ENCODE data around the gene KAT6B. TPM values are rescaled to one million over a fixed set of nuclear protein-coding genes. Genes with fewer than 3 reads are reported as not detected.

Gene KAT6B
- total and polyA plus RNA-seq, 4 experiments from 2014 or later: 10.9 to 63.9 (median 52.4) TPM

- Mint-ChIP-seq H3K9me3 (no peaks in the 10 kb centered on the region), H3K27ac (no peak overlapping the region), H3K27me3 (no peaks in the 10 kb centered on the region), H3K36me3 (no peaks in the 10 kb centered on the region), H3K4me3 (no peak overlapping the region), H3K4me1 (peaks cover 28 to 51% (median 39%) of the 10 kb centered on the region in 4 donors)
- no peak overlapping the region for H3K4me3 ChIP-seq (ENCODE audit: low read length in 2 of 2)
- H3K27me3 ChIP-seq (ENCODE audit: insufficient read depth, low read length): no peaks in the 10 kb centered on the region
- H3K27ac ChIP-seq (ENCODE audit: low read depth, low read length): no peak overlapping the region
- intact Hi-C loops (cut with micrococcal nuclease): no loop called here
- no peak for DNase-seq
- peaks cover 17% of the 10 kb centered on the region for H3K4me1 ChIP-seq (ENCODE audit: insufficient read depth, low read length)
- no peaks in the 10 kb centered on the region for H3K9me3 ChIP-seq (ENCODE audit: control insufficient read depth in 1 of 2, low read length in 2 of 2)
- CTCF ChIA-PET (ENCODE audit: partially characterized antibody): no interaction called here
- no peaks in the 10 kb centered on the region for H3K36me3 ChIP-seq (ENCODE audit: insufficient read depth, low read length)
- POLR2A ChIA-PET (ENCODE audit: partially characterized antibody): no interaction called here
Observed at GRCh38 chr10:74906611-74907198, 80.3 kb downstream of the KAT6B start.

- intact Hi-C loops (cut with micrococcal nuclease): no loop called here
- Mint-ChIP-seq H3K36me3 (no peaks in the 10 kb centered on the region), H3K9me3 (no peaks in the 10 kb centered on the region), H3K27ac (no peak overlapping the region), H3K27me3 (no peaks in the 10 kb centered on the region), H3K4me3 (no peak overlapping the region), H3K4me1 (peaks cover 29 to 55% (median 46%) of the 10 kb centered on the region in 4 donors)
- Histone ChIP-seq H3K36me3 (ENCODE audit: insufficient read depth, low read length) (no peaks in the 10 kb centered on the region), H3K27ac (ENCODE audit: low read depth, low read length) (no peak overlapping the region), H3K4me3 (ENCODE audit: low read length in 2 of 2) (no peak overlapping the region), H3K27me3 (ENCODE audit: insufficient read depth, low read length) (no peaks in the 10 kb centered on the region), H3K9me3 (ENCODE audit: control insufficient read depth in 1 of 2, low read length in 2 of 2) (no peaks in the 10 kb centered on the region), H3K4me1 (ENCODE audit: insufficient read depth, low read length) (peaks cover 35% of the 10 kb centered on the region)
- DNase-seq: no peak
- ChIA-PET CTCF (ENCODE audit: partially characterized antibody) (no interaction called here), POLR2A (ENCODE audit: partially characterized antibody) (no interaction called here)
Observed at GRCh38 chr10:74909670-74910069, 83.3 kb downstream of the KAT6B start.

- H3K4me1 ChIP-seq (ENCODE audit: insufficient read depth, low read length): peaks cover 35% of the 10 kb centered on the region
- no peak overlapping the region for H3K4me3 ChIP-seq (ENCODE audit: low read length in 2 of 2)
- intact Hi-C loops (cut with micrococcal nuclease): no loop called here
- POLR2A ChIA-PET (ENCODE audit: partially characterized antibody): no interaction called here
- no peak for DNase-seq
- H3K27me3 ChIP-seq (ENCODE audit: insufficient read depth, low read length): no peaks in the 10 kb centered on the region
- Mint-ChIP-seq H3K27me3 (no peaks in the 10 kb centered on the region), H3K9me3 (peaks cover 0 to 3% (median 0%) of the 10 kb centered on the region in 8 donors), H3K4me3 (peak overlapping the region in 1 of 8 donors; percentile 2), H3K4me1 (peaks cover 31 to 59% (median 45%) of the 10 kb centered on the region in 4 donors), H3K27ac (peak overlapping the region in 1 of 7 donors; percentile 29), H3K36me3 (peaks cover 0 to 4% of the 10 kb centered on the region in 2 donors)
- no peaks in the 10 kb centered on the region for H3K36me3 ChIP-seq (ENCODE audit: insufficient read depth, low read length)
- H3K9me3 ChIP-seq (ENCODE audit: control insufficient read depth in 1 of 2, low read length in 2 of 2): no peaks in the 10 kb centered on the region
- H3K27ac ChIP-seq (ENCODE audit: low read depth, low read length): no peak overlapping the region
- CTCF ChIA-PET (ENCODE audit: partially characterized antibody): no interaction called here
Observed at GRCh38 chr10:74910241-74910975, 84.0 kb downstream of the KAT6B start.

- intact Hi-C loops (cut with micrococcal nuclease): no loop called here
- H3K36me3 Mint-ChIP-seq: peaks cover 0 to 6% of the 10 kb centered on the region in 2 donors
- no peak overlapping the region for H3K27ac Mint-ChIP-seq
- H3K4me3 Mint-ChIP-seq: no peak overlapping the region
- H3K4me1 Mint-ChIP-seq: peaks cover 31 to 56% (median 46%) of the 10 kb centered on the region in 4 donors
- ChIA-PET CTCF (ENCODE audit: partially characterized antibody) (no interaction called here), POLR2A (ENCODE audit: partially characterized antibody) (no interaction called here)
- Histone ChIP-seq H3K4me1 (ENCODE audit: insufficient read depth, low read length) (peaks cover 35% of the 10 kb centered on the region), H3K36me3 (ENCODE audit: insufficient read depth, low read length) (no peaks in the 10 kb centered on the region), H3K4me3 (ENCODE audit: low read length in 2 of 2) (no peak overlapping the region), H3K9me3 (ENCODE audit: control insufficient read depth in 1 of 2, low read length in 2 of 2) (no peaks in the 10 kb centered on the region), H3K27me3 (ENCODE audit: insufficient read depth, low read length) (no peaks in the 10 kb centered on the region), H3K27ac (ENCODE audit: low read depth, low read length) (no peak overlapping the region)
- H3K27me3 Mint-ChIP-seq: no peaks in the 10 kb centered on the region
- DNase-seq: no peak
- peaks cover 0 to 3% (median 0%) of the 10 kb centered on the region in 8 donors for H3K9me3 Mint-ChIP-seq
Observed at GRCh38 chr10:74910976-74911350, 84.6 kb downstream of the KAT6B start.

GRCh38 chr10:74912182-74912581 is 85.8 kb downstream of the KAT6B start:
- no peak overlapping the region for H3K4me3 ChIP-seq (ENCODE audit: low read length in 2 of 2)
- POLR2A ChIA-PET (ENCODE audit: partially characterized antibody): no interaction called here
- Mint-ChIP-seq H3K27ac (peak overlapping the region in 1 of 7 donors; percentile 11), H3K27me3 (no peaks in the 10 kb centered on the region), H3K4me3 (peak overlapping the region in 1 of 8 donors; percentile 0), H3K4me1 (peaks cover 29 to 52% (median 41%) of the 10 kb centered on the region in 4 donors), H3K36me3 (peaks cover 0 to 6% of the 10 kb centered on the region in 2 donors), H3K9me3 (peaks cover 0 to 3% (median 0%) of the 10 kb centered on the region in 8 donors)
- peaks cover 35% of the 10 kb centered on the region for H3K4me1 ChIP-seq (ENCODE audit: insufficient read depth, low read length)
- intact Hi-C loops (cut with micrococcal nuclease): no loop called here
- H3K27ac ChIP-seq (ENCODE audit: low read depth, low read length): no peak overlapping the region
- H3K36me3 ChIP-seq (ENCODE audit: insufficient read depth, low read length): no peaks in the 10 kb centered on the region
- no peaks in the 10 kb centered on the region for H3K9me3 ChIP-seq (ENCODE audit: control insufficient read depth in 1 of 2, low read length in 2 of 2)
- CTCF ChIA-PET (ENCODE audit: partially characterized antibody): interaction anchor here (1.0 to 1.2 kb wide), 2 partner anchors 11 to 18 kb away, joined by 3 to 4 read pairs; no protein-coding TSS in a partner anchor
- no peak for DNase-seq
- no peaks in the 10 kb centered on the region for H3K27me3 ChIP-seq (ENCODE audit: insufficient read depth, low read length)

GRCh38 chr10:74912682-74913081 is 86.3 kb downstream of the KAT6B start:
- Histone ChIP-seq H3K4me3 (ENCODE audit: low read length in 2 of 2) (no peak overlapping the region), H3K27ac (ENCODE audit: low read depth, low read length) (no peak overlapping the region), H3K9me3 (ENCODE audit: control insufficient read depth in 1 of 2, low read length in 2 of 2) (no peaks in the 10 kb centered on the region), H3K4me1 (ENCODE audit: insufficient read depth, low read length) (peaks cover 35% of the 10 kb centered on the region), H3K36me3 (ENCODE audit: insufficient read depth, low read length) (no peaks in the 10 kb centered on the region), H3K27me3 (ENCODE audit: insufficient read depth, low read length) (no peaks in the 10 kb centered on the region)
- no peaks in the 10 kb centered on the region for H3K27me3 Mint-ChIP-seq
- peak overlapping the region in 5 of 8 donors; percentile 0 to 56 (median 28) for H3K4me3 Mint-ChIP-seq
- peak overlapping the region in 3 of 7 donors; percentile 14 to 62 (median 37) for H3K27ac Mint-ChIP-seq
- no peak for DNase-seq
- POLR2A ChIA-PET (ENCODE audit: partially characterized antibody): interaction anchor here (1.0 kb wide), 1 partner anchor 27 kb away, joined by 3 read pairs; no protein-coding TSS in a partner anchor
- H3K4me1 Mint-ChIP-seq: peaks cover 31 to 55% (median 44%) of the 10 kb centered on the region in 4 donors
- intact Hi-C loops (cut with micrococcal nuclease): no loop called here
- peaks cover 4 to 11% of the 10 kb centered on the region in 2 donors for H3K36me3 Mint-ChIP-seq
- CTCF ChIA-PET (ENCODE audit: partially characterized antibody): interaction anchor here (0.7 to 1.2 kb wide), 3 partner anchors 10 to 72 kb away, joined by 3 to 4 read pairs (median 3); no protein-coding TSS in a partner anchor
- peaks cover 0 to 3% (median 0%) of the 10 kb centered on the region in 8 donors for H3K9me3 Mint-ChIP-seq

- no peaks in the 10 kb centered on the region for H3K27me3 Mint-ChIP-seq
- peaks cover 0 to 5% (median 3%) of the 10 kb centered on the region in 8 donors for H3K9me3 Mint-ChIP-seq
- Histone ChIP-seq H3K27ac (ENCODE audit: low read depth, low read length) (no peak overlapping the region), H3K9me3 (ENCODE audit: control insufficient read depth in 1 of 2, low read length in 2 of 2) (no peaks in the 10 kb centered on the region), H3K27me3 (ENCODE audit: insufficient read depth, low read length) (no peaks in the 10 kb centered on the region), H3K36me3 (ENCODE audit: insufficient read depth, low read length) (no peaks in the 10 kb centered on the region), H3K4me1 (ENCODE audit: insufficient read depth, low read length) (peaks cover 35% of the 10 kb centered on the region), H3K4me3 (ENCODE audit: low read length in 2 of 2) (no peak overlapping the region)
- ChIA-PET CTCF (ENCODE audit: partially characterized antibody) (interaction anchor here (0.7 to 1.0 kb wide), 2 partner anchors 20 to 71 kb away, joined by 3 read pairs; no protein-coding TSS in a partner anchor), POLR2A (ENCODE audit: partially characterized antibody) (interaction anchor here (1.0 kb wide), 1 partner anchor 28 kb away, joined by 3 read pairs; no protein-coding TSS in a partner anchor)
- H3K4me3 Mint-ChIP-seq: peak overlapping the region in 5 of 8 donors; percentile 0 to 63 (median 57)
- DNase-seq: no peak
- peak overlapping the region in 4 of 7 donors; percentile 9 to 33 (median 26) for H3K27ac Mint-ChIP-seq
- H3K4me1 Mint-ChIP-seq: peaks cover 31 to 57% (median 42%) of the 10 kb centered on the region in 4 donors
- H3K36me3 Mint-ChIP-seq: peaks cover 7 to 17% of the 10 kb centered on the region in 2 donors
- intact Hi-C loops (cut with micrococcal nuclease): no loop called here
Observed at GRCh38 chr10:74913377-74913979, 87.1 kb downstream of the KAT6B start.

Data from CD4-positive, alpha-beta memory T cell (primary cell).